Muscle of arm (tissue), 12 donors: Measurements from ENCODE around the gene C14orf132. TPM values are rescaled to one million over a fixed set of nuclear protein-coding genes. Genes with fewer than 3 reads are reported as not detected.

Experiments used
- DNase-seq: peaks from one replicate; pipeline ENCODE4 v3.0.0-alpha.2; 2013
- polyA plus RNA-seq, 12 donors: library from polyadenylated mRNA; unstranded; fragments of 120-200 nt; gene quantifications; one replicate each; pipeline ENCODE4 v1.2.1, GENCODE V29; 2013; ENCODE audit not compliant: insufficient read length in 12 of 12

C14orf132 gene
- polyA plus RNA-seq, 12 donors = 14.9 to 24.9 (median 19.9) TPM; not detected in 1

DNA sequence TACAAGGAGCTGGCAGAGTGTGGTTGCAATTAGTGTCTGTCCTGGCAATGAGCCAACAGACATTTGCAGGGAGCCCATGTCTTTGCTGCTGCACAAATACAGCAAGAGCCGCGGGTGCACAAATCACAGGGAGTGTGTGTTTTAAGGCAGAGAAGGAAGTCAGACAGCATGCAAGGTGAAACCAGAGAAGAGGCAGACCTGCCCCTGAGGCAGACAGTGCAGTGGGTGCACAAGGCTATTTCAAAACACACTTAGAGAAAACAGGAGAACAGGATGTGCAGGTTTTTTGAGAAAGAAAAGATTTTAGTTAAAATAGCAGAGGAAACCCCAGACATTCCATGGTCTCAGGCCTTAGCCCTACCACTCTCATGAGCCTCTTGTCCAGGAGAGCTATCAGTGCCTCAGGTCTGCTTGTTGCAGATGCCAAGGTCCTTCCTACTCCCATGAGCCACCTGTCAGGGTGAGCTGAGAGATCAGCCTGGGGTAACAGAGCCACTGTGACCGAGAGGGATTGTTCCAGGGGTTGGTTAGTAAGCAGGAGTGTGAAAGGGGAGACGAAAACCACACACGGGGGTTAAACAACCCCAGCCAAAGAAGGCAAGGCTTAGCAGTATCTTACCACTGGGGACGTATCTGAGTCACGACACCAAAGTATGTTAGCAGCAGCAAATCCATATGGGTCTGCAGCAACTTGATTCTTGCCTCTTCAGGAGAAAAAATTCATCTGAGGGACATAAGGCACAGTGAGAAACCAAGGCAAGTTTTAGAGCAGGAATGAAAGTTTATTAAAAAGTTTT, 78.1 kb downstream of the C14orf132 start:
- no peak for DNase-seq

DNA sequence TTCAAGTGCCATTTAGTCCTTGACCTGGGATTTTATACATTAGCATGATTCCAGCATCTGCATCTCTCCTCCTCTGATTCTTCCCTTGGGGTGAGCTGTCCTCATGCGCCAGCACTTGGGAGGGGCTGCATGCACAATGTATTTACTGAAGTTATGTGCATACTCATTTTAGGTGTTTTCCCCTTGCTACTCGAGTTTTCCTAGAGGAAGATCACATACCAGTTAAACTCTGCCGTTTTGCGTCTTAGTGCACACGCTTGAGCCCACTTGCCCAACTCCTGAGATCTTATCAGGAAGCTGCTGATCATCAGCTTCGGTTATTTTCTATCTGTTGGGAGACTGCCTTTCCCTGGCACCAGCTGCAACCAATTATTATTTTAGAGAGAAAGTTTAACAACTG, 78.8 kb downstream of the C14orf132 start:
- no peak for DNase-seq

DNA sequence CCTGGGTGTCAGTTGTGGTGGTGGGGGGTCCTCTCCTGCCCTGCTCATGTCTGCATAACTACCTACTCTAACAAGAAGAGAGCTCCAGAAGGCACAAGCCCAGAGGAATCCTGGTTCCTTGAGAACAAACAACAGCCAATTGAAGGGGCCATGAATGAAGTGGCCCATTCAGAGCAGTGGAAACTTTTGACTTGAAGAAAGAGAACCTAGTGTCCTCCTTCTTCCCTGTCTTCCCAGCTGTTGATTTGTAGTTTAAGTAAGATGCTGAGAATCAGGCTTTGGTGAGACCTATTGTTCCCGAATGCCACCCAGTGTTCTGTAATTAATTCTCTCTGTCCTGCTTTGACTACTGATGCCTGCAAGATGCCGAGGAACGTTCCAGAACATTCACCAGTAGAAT, 79.2 kb downstream of the C14orf132 start:
- no peak for DNase-seq

- no peak for DNase-seq
Observed at GRCh38 chr14:96119947-96120346, 80.8 kb downstream of the C14orf132 start.

DNA sequence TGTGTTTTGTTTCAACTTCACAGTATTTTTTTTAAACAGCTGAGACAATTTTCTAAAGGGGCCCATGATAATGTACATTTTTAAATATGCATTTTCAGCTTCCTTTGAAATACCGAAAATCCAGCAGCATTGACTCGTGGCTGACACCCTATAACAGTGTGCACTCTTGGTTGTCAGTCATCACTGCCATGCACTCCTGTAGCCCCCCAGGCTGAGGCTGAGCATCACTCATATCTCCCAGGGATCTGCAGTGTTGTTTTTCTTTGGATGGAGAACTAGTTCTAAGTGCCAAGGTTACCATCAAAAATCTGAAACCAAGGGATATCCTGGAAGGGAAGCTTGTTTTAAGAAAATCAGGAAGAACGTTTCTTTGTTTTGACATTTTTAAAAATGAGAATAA, 81.2 kb downstream of the C14orf132 start:
- DNase-seq = no peak

GRCh38 chr14:96120941-96121340, 81.8 kb downstream of the C14orf132 start:
- DNase-seq = no peak

DNA sequence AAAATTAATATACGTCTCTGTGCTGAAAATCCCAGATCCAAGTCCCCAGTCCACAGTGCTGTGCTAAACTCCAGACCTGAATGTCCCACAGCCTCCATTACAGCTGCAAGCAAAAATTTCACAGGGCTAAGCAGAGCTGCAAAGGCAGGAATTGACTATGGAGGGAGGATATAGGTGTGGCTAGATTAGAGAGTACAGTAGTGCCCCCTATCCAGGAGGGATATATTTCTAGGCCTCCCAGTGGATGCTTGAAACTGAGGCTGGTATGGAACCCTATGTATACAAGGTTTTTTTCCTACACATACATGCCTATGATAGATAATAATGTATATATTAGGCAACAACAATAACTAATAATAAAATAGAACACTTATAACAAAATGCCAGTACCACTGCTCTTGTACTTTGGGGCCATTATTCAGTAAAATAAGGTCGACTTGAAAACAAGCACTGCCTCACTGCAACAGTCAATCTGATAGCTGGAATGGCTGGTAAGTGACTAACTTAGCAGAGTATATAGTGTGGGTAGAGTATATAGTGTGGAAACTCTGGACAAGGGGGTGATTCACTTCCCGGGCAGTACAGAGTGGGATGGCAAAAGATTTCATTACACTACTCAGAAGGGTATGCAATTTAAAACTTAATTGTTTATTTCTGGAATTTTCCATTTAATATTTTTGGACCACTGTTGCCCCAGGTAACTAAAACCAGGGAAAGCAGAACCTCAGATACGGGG, 82.7 kb downstream of the C14orf132 start:
- no peak for DNase-seq

DNA sequence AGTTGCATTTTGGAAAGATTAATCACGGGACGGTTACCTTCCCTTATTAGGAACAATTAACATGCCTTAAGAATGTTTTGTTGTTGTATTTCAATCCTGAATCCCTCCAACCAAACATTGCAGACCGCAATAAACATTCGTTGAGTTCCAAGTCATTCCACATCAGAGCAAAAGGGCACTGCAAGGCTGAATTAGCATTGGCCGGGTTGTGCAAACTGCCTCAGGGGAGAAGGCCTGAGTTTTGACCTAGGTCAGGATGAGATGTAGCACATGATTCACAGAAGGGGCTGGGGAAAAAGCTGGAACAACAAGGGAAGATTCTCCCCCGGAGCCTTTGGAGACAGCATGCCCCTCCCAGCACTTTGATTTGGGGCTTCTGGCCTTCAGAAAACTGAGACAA, 83.3 kb downstream of the C14orf132 start:
- DNase-seq = no peak

DNA sequence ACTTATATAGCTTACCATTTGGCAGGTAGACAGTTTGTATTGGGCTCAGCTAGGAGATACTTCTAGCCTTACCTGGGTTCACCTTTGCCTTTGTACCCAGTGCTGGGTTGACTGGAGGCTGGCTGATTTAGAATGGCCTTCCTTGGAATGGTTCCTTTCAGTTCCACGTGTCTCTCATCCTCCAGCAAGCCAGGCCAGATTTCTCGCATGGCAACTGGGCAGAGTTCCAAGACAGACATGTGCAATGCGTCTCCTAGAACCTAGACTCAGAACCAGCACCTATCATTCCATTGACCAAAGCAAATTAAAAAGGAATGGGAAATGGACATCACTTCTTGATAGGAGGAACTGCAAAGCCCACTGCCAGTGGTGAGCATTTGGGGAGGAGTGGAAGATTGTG, 86.4 kb downstream of the C14orf132 start:
- no peak for DNase-seq

DNA sequence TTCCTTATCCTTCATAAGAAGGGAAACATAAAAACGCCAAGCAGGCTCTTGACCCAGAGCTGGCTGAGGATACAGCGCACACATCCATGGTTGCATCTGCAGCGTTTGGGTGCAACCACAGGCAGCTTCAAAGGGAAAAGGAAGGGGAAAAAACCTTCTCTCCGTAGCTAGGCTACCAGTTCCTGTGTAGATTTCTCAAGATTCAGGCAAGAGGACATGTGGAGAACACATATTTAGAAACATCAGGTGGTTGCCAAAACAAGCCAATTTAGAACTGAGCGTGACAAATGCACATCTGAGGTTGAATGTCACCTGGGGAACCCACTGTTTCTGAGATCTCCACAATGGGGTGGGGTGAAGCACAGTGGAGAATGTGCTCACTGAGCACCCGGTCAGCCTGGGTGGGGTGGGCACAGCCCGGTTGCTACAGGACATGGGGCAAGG, 87.2 kb downstream of the C14orf132 start:
- no peak for DNase-seq

- no peak for DNase-seq
Observed at GRCh38 chr14:96126783-96127271, 87.7 kb downstream of the C14orf132 start.

- DNase-seq = no peak
Observed at GRCh38 chr14:96129128-96129736, 90.1 kb downstream of the C14orf132 start.

DNA sequence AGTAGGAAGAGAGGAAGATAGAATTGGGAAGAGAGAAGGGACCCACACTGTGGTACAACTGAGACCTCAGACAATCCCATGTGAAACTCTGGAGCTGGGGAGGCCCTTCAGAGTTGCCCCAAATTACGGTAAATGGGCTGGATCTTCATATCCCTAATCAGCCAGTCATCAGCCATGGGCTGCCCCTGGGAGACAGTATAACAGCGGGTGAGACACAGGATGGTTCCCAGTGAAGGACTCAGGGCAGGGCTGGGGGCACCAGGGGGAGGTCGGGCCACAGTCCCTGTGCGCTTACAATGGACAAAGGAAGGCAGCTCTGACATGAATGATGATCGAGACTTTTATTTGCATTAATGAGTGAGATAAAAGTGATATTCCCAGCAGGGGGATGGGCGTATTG, 91.2 kb downstream of the C14orf132 start:
- DNase-seq = no peak

- no peak for DNase-seq
Observed at GRCh38 chr14:96130854-96131253, 91.7 kb downstream of the C14orf132 start.

GRCh38 chr14:96131836-96132235, 92.7 kb downstream of the C14orf132 start:
- no peak for DNase-seq

DNA sequence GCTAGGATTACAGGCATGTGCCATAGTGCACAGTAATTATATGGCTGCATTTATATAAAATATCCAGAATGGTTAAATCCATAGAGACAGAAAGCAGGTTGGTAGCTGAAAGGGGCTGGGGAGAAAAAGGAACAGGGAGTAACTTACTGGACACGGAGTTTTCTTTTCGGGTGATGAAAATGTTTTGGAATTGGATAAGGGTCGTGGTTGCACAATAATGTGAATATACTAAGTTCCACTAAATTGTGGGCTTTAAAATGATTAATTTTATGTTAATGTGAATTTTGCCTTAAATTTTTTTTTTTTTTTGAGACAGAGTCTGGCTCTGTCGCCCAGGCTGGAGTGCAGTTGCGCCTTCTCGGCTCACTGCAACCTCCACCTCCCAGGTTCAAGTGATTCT, 95.3 kb downstream of the C14orf132 start:
- no peak for DNase-seq

DNA sequence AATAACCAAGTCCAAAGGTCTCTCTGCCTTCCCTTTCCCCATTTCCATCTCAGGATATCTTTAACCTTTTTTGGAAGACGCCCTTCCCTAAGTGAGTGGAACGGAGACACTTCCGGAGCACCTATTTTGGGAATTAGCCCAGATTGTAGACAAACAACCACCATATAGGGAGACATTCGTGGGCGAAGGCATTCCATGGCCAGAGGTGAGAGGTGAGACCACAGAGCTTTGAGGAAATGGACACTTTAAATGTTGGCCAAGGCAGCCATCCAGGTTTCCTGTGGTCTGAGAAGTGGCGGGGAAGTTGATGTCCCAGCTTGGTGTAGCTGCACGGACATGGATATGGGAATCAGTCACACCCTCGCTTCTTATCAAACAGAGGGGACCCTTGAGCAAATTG, 96.1 kb downstream of the C14orf132 start:
- DNase-seq = no peak

GRCh38 chr14:96136371-96137005, 97.3 kb downstream of the C14orf132 start:
- DNase-seq = no peak

- no peak for DNase-seq
Observed at GRCh38 chr14:96138241-96138640, 99.1 kb downstream of the C14orf132 start.

DNA sequence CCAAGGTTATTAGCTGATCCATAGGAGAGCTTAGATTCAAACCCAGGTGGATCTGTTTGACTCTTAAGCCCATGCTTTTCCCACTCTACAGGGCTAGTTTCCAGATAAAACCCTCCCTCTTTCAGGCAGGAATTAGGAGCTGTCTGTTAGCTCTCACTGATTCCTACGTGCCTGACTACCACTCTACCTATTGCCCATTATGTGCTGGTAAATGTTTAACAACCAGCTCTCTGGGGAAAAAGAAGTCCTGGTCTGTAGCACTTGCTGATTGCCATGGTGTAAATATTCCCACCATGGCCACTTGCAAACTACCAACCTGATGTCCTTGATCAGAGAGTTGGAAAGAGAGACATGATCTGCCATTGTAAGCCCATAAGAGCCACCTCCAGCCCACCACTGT, 100.0 kb downstream of the C14orf132 start:
- no peak for DNase-seq

- no peak for DNase-seq
Observed at GRCh38 chr14:96139879-96140278, 100.7 kb downstream of the C14orf132 start.

GRCh38 chr14:96140952-96141351, 101.8 kb downstream of the C14orf132 start:
- no peak for DNase-seq
